HepG2 (cell line): Measurements from ENCODE around the gene PDYN. TPM values are rescaled to one million over a fixed set of nuclear protein-coding genes. Genes with fewer than 3 reads are reported as not detected.
A peak's percentile ranks its signal among the peaks of the same experiment; 100 is the strongest.

ENCODE experiments used
- ARNT2 ChIP-seq: sonication (generic); formaldehyde crosslinking; IDR thresholded peaks from 2 replicates; pipeline ENCODE4 v1.8.0; 2022; ENCODE audit warnings: mild to moderate bottlenecking, low read depth, missing genetic modification reagents, moderate library complexity
- HMG20B ChIP-seq: conservative IDR thresholded peaks from 2 replicates; pipeline ENCODE4 v1.6.1; 2016; ENCODE audit warnings: missing genetic modification reagents, missing compliant biosample characterization
- HOMEZ ChIP-seq: IDR thresholded peaks from 2 replicates; pipeline ENCODE4 v1.6.1; 2016; ENCODE audit warnings: low read depth
- KLF15 ChIP-seq: sonication (generic); formaldehyde crosslinking; IDR thresholded peaks from 2 replicates; pipeline ENCODE4 v1.8.1; 2023; ENCODE audit warnings: borderline replicate concordance, mild to moderate bottlenecking, inconsistent platforms, missing genetic modification reagents, mixed read lengths
- RNF219 ChIP-seq: sonication (generic); formaldehyde crosslinking; IDR thresholded peaks from 2 replicates; pipeline ENCODE4 v1.5.0; 2020; ENCODE audit warnings: mild to moderate bottlenecking, missing genetic modification reagents
- RORA ChIP-seq: sonication (generic); formaldehyde crosslinking; IDR thresholded peaks from 2 replicates; pipeline ENCODE4 v1.5.0; 2020; ENCODE audit warnings: mild to moderate bottlenecking, missing genetic modification reagents, moderate library complexity
- SUZ12 ChIP-seq: fragments of 150-350 bp; IDR thresholded peaks from 2 replicates; pipeline ENCODE4 v1.6.1; 2014; ENCODE audit warnings: low read depth, low read length
- ZNF331 ChIP-seq: sonication (generic); formaldehyde crosslinking; IDR thresholded peaks from 2 replicates; pipeline ENCODE4 v1.4.0; 2020; ENCODE audit warnings: missing genetic modification reagents
- ZNF33B ChIP-seq: sonication (generic); formaldehyde crosslinking; IDR thresholded peaks from 2 replicates; pipeline ENCODE4 v1.5.1; 2020; ENCODE audit warnings: mild to moderate bottlenecking, missing genetic modification reagents
- ZNF446 ChIP-seq: sonication (generic); formaldehyde crosslinking; IDR thresholded peaks from 2 replicates; pipeline ENCODE4 v1.5.0; 2020; ENCODE audit warnings: mild to moderate bottlenecking, missing genetic modification reagents
- ZNF574 ChIP-seq: sonication (generic); formaldehyde crosslinking; IDR thresholded peaks from 2 replicates; pipeline ENCODE4 v1.4.0; 2020; ENCODE audit warnings: missing genetic modification reagents
- polyA plus RNA-seq, 8 experiments: library from polyadenylated mRNA; depleted of rRNA in 3 of 8; stranded (reverse) in 7 of 8; unstranded in 1 of 8; fragments of >200 nt; fragmentation: Illumina TruSeq in 4 of 8; extraction: Trizol in 4 of 8; gene quantifications; 2 replicates each; pipeline versions ENCODE4 v1.2.1 to v1.2.3, GENCODE V29; 2011 to 2016; ENCODE audit warnings: low read depth in 4 of 8, missing spikeins in 1 of 8, mixed read lengths in 1 of 8; ENCODE audit not compliant: insufficient read depth in 1 of 8
- total RNA-seq, 5 experiments: library from RNA; depleted of rRNA; stranded (reverse); fragments of >200 nt; fragmentation: Illumina TruSeq; extraction: Trizol; gene quantifications; 2 replicates each; pipeline ENCODE4 v1.2.3, GENCODE V29; 2016; ENCODE audit warnings: low read depth in 1 of 5
- TF ChIP-seq, protein P1 (sequence below): sonication (generic); formaldehyde crosslinking; IDR thresholded peaks from 2 replicates; pipeline ENCODE4 v1.4.0; 2020; ENCODE audit warnings: missing genetic modification reagents, mild to moderate bottlenecking, borderline replicate concordance
- TF ChIP-seq, protein P2 (sequence below): sonication (generic); formaldehyde crosslinking; IDR thresholded peaks from 2 replicates; pipeline ENCODE4 v1.4.0; 2020; ENCODE audit warnings: missing genetic modification reagents
- TF ChIP-seq, protein P3 (sequence below): sonication (generic); IDR thresholded peaks from 2 replicates; pipeline ENCODE4 v1.6.1; 2016; ENCODE audit warnings: low read depth, borderline replicate concordance

The PDYN gene
- total and polyA plus RNA-seq, 2 of the 13 experiments (the other 11 are each of a cell fraction or from before 2014, with no cell fraction given) = not detected

DNA sequence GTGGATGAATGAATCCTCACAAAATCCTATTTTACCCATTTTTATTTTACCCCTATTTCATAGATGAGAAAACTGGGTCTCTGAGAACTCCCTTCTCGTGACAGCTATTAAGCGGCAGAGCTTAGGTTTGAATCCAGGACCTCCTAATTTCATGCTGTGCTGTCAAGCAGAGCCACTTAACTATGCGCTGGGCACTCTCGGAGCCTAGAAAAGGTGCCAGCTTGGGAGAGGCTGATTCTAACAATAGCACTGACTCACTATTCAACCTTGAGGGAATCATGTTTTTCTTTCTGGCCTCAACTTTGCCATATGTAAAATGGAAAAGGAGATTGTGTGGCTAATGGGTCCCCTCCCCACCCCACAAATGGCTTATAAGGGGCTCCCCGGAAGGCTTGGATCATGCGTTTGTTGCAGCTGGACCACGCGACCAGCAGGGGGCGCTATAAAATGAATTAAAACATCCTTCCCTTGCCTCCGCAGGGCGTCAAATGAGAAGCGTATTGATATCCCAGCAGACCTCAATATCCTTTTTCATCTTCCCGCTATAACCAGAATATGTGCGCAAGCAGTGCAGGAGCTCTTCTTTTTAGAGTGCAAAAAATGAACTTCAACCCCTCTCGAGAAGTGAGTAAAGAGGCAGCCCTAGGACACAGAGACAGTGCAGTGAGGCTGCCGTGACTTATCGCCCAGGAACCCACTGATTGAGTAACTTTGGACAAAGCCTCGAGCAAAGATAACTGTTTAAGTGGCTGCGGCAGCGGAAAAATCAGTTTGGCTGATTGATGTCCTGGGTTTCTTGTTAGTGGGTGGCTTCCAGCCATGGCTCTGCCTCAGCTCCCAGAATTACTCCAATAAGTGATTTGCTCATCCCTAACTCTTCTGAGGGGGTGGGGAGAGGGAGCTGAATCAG lies 12.8 kb upstream of the PDYN start (continued):
- TF ChIP-seq, protein P1, sequence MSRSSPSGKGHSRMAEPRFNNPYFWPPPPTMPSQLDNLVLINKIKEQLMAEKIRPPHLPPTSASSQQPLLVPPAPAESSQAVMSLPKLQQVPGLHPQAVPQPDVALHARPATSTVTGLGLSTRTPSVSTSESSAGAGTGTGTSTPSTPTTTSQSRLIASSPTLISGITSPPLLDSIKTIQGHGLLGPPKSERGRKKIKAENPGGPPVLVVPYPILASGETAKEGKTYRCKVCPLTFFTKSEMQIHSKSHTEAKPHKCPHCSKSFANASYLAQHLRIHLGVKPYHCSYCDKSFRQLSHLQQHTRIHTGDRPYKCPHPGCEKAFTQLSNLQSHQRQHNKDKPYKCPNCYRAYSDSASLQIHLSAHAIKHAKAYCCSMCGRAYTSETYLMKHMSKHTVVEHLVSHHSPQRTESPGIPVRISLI (CRISPR knock-in tag) = no peak
- TF ChIP-seq, protein P2, sequence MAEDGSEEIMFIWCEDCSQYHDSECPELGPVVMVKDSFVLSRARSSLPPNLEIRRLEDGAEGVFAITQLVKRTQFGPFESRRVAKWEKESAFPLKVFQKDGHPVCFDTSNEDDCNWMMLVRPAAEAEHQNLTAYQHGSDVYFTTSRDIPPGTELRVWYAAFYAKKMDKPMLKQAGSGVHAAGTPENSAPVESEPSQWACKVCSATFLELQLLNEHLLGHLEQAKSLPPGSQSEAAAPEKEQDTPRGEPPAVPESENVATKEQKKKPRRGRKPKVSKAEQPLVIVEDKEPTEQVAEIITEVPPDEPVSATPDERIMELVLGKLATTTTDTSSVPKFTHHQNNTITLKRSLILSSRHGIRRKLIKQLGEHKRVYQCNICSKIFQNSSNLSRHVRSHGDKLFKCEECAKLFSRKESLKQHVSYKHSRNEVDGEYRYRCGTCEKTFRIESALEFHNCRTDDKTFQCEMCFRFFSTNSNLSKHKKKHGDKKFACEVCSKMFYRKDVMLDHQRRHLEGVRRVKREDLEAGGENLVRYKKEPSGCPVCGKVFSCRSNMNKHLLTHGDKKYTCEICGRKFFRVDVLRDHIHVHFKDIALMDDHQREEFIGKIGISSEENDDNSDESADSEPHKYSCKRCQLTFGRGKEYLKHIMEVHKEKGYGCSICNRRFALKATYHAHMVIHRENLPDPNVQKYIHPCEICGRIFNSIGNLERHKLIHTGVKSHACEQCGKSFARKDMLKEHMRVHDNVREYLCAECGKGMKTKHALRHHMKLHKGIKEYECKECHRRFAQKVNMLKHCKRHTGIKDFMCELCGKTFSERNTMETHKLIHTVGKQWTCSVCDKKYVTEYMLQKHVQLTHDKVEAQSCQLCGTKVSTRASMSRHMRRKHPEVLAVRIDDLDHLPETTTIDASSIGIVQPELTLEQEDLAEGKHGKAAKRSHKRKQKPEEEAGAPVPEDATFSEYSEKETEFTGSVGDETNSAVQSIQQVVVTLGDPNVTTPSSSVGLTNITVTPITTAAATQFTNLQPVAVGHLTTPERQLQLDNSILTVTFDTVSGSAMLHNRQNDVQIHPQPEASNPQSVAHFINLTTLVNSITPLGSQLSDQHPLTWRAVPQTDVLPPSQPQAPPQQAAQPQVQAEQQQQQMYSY = no peak
- TF ChIP-seq SUZ12 = no peak
- TF ChIP-seq ZNF574 (CRISPR knock-in tag) = no peak
- TF ChIP-seq, protein P3, sequence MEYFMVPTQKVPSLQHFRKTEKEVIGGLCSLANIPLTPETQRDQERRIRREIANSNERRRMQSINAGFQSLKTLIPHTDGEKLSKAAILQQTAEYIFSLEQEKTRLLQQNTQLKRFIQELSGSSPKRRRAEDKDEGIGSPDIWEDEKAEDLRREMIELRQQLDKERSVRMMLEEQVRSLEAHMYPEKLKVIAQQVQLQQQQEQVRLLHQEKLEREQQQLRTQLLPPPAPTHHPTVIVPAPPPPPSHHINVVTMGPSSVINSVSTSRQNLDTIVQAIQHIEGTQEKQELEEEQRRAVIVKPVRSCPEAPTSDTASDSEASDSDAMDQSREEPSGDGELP = no peak
- no peak for TF ChIP-seq HMG20B (CRISPR knock-in tag)
- no peak for TF ChIP-seq HOMEZ (CRISPR knock-in tag)
- TF ChIP-seq ZNF33B (CRISPR knock-in tag) = peak; percentile 50; the same call in 1 of the 2 replicates
- TF ChIP-seq ARNT2 (CRISPR knock-in tag) = no peak
- TF ChIP-seq ZNF446 (CRISPR knock-in tag) = no peak
- TF ChIP-seq RNF219 (CRISPR knock-in tag) = no peak
- no peak for TF ChIP-seq RORA
- peak; percentile 41; the same call in 1 of the 2 replicates for TF ChIP-seq ZNF331 (CRISPR knock-in tag)
- TF ChIP-seq KLF15 (CRISPR knock-in tag) = no peak
